NOMO-1 treated with dmso at 0.1 percent for 144 hours (cell line): ENCODE measurements around the gene MUC21.
"Not testable (repeated sequence)": the region's sequence is repeated elsewhere in the genome, so short reads cannot be mapped to it uniquely, and the experiment has no call there.

Experiments used
- DNase-seq: peaks from one replicate; lab custom pipeline; 2025; ENCODE audit not compliant: unreplicated experiment; lab: John Stamatoyannopoulos, UW

MUC21 gene

DNA sequence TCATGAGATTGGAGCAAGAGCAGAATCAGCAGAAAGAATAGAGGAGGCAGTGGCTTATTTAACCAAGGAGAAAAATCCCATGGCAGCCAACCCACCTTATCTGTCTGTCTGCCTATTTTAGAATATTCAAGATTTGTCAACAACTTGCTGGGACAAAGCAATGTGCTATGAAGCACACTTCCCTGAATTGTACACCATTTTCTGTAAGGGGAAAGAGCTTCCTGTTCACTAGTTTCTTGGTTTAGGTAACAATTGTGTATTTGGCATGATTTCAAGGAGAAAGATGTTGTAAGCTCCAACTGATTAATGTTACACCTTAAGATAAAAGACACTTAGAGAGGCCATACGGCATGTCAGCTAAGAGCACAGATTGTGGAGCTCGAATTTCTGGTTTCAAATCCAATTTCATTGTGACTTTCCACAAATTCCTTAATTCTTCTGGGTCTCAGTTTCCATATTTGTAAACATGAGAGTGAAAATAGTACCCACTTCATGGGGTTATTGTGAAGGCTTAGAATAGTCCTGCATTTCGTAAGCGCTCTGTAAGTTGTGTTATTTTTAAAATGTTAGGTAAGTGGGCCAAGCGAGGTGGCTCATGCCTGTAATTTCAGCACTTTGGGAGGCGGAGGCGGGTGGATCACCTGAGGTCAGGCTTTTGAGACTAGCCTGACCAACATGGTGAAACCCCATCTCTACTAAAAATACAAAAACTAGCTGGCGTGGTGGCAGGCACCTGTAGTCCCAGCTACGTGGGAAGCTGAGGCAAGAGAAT lies 21.9 kb downstream of the MUC21 start:
- DNase-seq, result no peak

- no peak for DNase-seq
Measured at GRCh38 chr6:31007694-31008093, 24.2 kb downstream of the MUC21 start.

GRCh38 chr6:31008165-31008564 lies 24.6 kb downstream of the MUC21 start:
- no peak for DNase-seq

GRCh38 chr6:31009731-31010130 lies 26.2 kb downstream of the MUC21 start:
- DNase-seq, result no peak

DNA sequence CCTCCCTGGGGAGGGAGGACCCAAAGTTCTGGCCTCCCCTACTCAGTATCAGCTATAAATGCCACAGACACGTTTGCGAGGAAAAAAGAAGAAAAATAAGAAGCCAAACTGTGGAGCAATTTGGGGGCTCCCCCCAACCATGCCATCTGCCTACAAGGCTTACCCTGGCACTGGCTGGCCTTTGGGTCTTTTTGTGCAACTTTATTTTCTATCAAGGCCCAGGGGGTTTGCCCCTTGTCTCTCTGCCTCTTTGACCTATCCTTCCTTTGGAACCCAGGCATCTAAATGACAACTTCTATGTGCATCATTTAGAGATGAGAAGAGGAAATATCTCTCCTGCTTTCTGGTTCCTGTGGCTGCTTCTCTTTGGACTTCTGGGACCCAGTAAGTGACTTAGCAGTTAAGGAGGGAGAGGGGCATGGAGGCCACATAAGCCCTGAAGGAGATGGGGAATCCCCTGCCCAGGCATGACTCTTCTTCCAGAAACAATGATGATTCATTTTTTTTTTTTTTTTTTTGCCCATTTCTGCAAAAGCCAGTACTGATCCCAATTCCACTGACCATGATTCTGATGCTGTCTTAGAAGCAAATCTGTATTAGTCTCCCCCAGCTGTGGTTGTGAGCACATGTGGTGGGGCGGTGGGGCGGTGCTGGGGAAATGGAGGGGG lies 27.0 kb downstream of the MUC21 start, which contains the start of gene MUC22:
Gene MUC22 (plus strand): TSS at position 82 of the 668 bp plus-strand sequence. CDS start 233 bp downstream, at position 315.
- DNase-seq, result no peak

DNA sequence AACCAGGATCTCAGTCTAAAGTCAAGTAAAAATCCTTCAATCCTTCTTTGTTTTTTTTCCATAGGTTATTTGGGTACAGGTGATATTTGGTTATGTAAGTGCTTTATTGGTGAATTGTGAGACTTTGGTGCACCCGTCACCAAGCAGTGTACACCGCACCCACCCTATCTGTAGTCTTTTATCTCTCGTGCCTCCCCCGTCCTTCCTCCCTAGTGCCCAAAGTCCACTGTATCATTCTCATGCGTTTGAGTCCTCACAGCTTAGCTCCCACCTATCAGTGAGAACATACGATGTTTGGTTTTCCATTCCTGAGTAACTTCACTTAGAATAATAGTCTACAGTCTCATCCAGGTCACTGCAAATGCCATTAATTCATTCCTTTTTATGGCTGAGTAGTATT lies 27.6 kb downstream of the MUC21 start:
- no peak for DNase-seq

- no peak for DNase-seq
Measured at GRCh38 chr6:31016659-31017299, 33.3 kb downstream of the MUC21 start.

DNA sequence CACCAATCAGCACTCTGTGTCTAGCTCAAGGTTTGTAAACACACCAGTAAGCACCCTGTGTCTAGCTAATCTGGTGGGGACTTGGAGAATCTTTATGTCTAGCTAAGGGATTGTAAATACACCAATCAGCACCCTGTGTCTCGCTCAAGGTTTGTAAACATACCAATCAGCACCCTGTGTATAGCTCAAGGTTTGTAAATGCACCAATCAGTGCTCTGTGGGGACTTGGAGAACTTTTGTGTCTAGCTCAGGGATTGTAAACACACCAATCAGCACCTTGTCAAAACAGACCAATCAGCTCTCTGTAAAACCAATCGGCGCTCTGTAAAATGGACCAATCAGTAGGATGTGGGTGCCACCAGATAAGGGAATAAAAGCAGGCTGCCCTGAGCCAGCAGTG lies 33.9 kb downstream of the MUC21 start:
- DNase-seq, result not testable (repeated sequence)

DNA sequence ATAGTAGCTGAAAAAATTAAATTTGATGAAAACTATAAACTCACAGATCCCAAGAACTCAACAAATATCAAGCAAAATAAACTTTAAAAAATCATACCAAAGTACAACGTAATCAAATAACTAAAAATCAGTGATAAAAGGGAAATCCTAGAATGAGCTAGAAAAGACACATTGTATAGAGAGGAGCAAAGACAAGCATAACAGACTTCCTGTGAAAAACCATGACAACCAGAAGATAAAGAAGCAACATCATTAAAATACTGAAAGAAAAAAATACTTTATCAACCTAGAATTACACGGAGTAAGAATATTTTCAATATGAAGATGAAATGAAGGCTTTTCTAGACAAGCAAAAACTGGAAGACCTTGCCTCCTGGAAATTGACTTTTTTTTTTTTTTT lies 36.5 kb downstream of the MUC21 start:
- no peak for DNase-seq

DNA sequence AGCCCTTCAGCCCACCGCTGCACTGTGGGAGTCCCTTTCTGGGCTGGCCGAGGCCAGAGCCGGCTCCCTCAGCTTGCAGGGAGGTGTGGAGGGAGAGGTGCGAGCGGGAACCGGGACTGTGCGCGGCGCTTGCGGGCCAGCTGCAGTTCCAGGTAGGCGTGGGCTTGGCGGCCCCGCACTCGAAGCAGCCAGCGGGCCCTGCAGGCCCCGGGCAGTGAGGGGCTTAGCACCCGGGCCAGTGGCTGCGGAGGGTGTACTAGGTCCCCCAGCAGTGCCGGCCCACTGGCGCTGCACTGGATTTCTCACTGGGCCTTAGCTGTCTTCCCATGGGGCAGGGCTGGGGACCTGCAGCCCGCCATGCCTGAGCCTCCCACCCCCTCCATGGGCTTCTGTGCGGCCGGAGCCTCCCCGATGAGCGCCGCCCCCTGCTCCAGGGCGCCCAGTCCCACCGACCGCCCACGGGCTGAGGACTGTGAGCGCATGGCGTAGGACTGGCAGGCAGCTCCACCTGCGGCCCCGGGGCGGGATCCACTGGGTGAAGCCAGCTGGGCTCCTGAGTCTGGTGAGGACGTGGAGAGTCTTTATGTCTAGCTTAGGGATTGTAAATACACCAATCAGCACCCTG lies 37.2 kb downstream of the MUC21 start:
- DNase-seq, result not testable (repeated sequence)

DNA sequence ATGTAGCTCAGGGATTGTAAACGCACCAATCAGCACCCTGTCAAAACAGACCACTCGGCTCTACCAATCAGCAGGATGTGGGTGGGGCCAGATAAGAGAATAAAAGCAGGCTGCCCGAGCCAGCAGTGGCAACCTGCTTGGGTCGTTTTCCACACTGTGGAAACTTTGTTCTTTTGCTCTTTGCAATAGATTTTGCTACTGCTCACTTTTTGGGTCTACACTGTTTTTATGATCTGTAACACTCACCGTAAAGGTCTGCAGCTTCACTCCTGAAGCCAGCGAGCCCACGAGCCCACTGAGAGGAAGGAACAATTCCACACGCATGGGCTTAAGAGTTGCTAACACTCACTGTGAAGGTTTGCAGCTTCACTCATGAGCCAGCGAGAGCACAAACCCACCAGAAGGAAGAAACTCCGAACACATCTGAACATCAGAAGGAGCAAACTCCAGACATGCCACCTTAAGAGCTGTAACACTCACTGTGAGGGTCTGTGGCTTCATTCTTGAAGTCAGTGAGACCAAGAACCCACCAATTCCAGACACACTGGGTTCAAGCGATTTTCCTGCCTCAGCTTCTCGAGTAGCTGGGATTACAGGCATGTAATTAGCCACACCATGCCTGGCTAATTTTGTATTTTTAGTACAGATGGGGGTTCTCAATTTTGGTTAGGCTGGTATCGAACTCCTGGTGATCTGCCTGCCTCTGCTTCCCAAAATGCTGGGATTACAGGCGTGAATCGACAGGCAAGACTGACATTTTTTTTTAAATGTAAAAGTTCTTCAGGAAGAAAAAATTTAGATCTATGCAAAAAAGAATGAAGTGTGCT lies 38.4 kb downstream of the MUC21 start:
- not testable (repeated sequence) for DNase-seq

- no peak for DNase-seq
Measured at GRCh38 chr6:31025595-31025994, 42.1 kb downstream of the MUC21 start.

GRCh38 chr6:31031095-31031494 lies 47.6 kb downstream of the MUC21 start:
- DNase-seq, result no peak

DNA sequence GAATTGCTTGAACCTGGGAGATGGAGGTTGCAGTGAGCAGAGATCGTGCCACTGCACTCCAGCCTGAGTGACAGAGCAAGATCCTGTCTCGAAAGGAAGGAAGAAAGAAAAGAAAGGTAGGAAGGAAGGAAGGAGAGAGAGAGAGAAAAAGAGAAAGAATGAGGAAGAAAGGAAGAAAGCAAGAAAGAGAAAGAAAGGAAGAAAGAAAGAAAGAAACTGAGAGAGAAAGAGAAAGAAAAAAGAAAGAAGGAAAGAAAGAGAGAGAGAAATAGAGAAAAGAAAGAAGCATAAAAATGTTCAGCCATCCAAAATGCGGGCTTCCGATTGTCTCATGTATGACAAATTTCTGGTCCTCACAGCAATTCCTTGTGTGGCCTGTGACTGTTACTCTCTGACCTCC lies 49.6 kb downstream of the MUC21 start:
- DNase-seq, result no peak

DNA sequence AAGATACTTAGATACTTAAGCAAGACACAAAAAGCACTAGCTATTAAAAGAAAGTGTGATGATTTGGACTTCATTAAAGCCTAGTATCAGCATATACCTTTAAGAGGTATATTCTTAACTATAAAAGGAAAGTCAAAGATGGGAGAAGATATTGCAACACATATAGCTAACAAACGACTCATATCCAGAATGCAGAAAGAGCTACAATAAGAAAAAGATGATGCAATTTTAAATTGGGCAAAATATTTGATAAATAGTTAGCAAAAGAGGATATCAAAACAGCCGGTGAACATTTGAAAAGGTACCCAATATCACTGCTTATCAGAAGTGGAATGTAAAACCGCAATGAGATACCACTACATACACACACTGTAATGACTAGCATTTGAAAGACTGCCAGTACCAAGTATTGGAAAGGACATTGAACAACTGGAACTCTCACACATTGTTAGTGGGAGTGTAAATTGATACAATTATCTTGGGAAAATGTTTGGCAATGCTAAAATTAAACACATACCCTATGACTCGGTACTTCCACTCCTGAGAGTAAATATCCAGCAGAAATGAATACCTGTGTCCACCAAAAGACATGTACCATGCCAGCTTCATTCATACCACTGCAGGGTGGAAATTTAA lies 52.5 kb downstream of the MUC21 start:
- no peak for DNase-seq

GRCh38 chr6:31037169-31037568 lies 53.7 kb downstream of the MUC21 start:
- DNase-seq, result no peak

- no peak for DNase-seq
Measured at GRCh38 chr6:31037682-31038081, 54.2 kb downstream of the MUC21 start.

DNA sequence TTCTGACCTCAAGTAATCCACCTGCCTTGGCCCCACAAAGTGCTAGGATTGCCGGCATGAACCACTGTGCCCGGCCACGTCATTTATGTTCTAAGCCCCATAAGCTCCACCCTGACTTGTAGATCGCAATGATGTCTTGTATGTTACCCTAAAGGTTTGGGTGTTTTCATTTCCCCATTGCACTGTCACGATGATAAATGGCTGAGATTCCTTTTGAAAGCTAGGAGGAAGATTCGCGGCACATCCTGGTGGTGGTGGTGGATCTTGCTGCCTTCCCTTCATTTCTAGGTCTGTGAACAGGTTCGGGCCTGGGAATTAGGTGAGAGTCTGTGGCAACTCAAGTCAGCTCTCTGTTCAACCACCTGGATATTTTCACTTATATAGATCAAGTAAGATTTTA lies 55.0 kb downstream of the MUC21 start:
- peak; percentile 26 for DNase-seq
